Measurements from ENCODE around the gene ACIN1.

ACIN1 gene

GRCh38 chr14:23074906-23075305, 20.0 kb downstream of the ACIN1 start:
- no peak for DNase-seq

GRCh38 chr14:23071921-23072539, 22.9 kb downstream of the ACIN1 start:
- DNase-seq = no peak

- no peak for DNase-seq
These were observed 23.6 kb downstream of the ACIN1 start for GRCh38 chr14:23071244-23071920.

GRCh38 chr14:23070262-23071129, 24.4 kb downstream of the ACIN1 start:
- DNase-seq = no peak

GRCh38 chr14:23069413-23069806, 25.5 kb downstream of the ACIN1 start:
- no peak for DNase-seq

- no peak for DNase-seq
These were observed 26.0 kb downstream of the ACIN1 start for GRCh38 chr14:23068789-23069412.

GRCh38 chr14:23067847-23068788, 26.8 kb downstream of the ACIN1 start:
- DNase-seq = no peak

GRCh38 chr14:23066855-23067744, 27.8 kb downstream of the ACIN1 start:
- no peak for DNase-seq

- no peak for DNase-seq
These were observed 28.6 kb downstream of the ACIN1 start for GRCh38 chr14:23066368-23066767.

- no peak for DNase-seq
These were observed 31.3 kb downstream of the ACIN1 start for GRCh38 chr14:23063601-23064000.

- DNase-seq = no peak
These were observed 32.9 kb downstream of the ACIN1 start for GRCh38 chr14:23062002-23062401.

- DNase-seq = no peak
These were observed 34.2 kb downstream of the ACIN1 start for GRCh38 chr14:23060536-23061260.

GRCh38 chr14:23058654-23059504, 36.1 kb downstream of the ACIN1 start:
- no peak for DNase-seq

GRCh38 chr14:23057757-23058653, 36.9 kb downstream of the ACIN1 start:
- no peak for DNase-seq

GRCh38 chr14:23056956-23057756, 37.8 kb downstream of the ACIN1 start, which contains the start of gene CDH24:
Gene CDH24 (minus strand): TSS chr14:23057520. CDS start chr14:23055733, 1,787 bp downstream.
- DNase-seq = no peak

- no peak for DNase-seq
These were observed 38.6 kb downstream of the ACIN1 start for GRCh38 chr14:23056145-23056955.
